ENCODE measurements around the gene UBR3. TPM values are rescaled to one million over a fixed set of nuclear protein-coding genes. Genes with fewer than 3 reads are reported as not detected.

UBR3 gene, protein sequence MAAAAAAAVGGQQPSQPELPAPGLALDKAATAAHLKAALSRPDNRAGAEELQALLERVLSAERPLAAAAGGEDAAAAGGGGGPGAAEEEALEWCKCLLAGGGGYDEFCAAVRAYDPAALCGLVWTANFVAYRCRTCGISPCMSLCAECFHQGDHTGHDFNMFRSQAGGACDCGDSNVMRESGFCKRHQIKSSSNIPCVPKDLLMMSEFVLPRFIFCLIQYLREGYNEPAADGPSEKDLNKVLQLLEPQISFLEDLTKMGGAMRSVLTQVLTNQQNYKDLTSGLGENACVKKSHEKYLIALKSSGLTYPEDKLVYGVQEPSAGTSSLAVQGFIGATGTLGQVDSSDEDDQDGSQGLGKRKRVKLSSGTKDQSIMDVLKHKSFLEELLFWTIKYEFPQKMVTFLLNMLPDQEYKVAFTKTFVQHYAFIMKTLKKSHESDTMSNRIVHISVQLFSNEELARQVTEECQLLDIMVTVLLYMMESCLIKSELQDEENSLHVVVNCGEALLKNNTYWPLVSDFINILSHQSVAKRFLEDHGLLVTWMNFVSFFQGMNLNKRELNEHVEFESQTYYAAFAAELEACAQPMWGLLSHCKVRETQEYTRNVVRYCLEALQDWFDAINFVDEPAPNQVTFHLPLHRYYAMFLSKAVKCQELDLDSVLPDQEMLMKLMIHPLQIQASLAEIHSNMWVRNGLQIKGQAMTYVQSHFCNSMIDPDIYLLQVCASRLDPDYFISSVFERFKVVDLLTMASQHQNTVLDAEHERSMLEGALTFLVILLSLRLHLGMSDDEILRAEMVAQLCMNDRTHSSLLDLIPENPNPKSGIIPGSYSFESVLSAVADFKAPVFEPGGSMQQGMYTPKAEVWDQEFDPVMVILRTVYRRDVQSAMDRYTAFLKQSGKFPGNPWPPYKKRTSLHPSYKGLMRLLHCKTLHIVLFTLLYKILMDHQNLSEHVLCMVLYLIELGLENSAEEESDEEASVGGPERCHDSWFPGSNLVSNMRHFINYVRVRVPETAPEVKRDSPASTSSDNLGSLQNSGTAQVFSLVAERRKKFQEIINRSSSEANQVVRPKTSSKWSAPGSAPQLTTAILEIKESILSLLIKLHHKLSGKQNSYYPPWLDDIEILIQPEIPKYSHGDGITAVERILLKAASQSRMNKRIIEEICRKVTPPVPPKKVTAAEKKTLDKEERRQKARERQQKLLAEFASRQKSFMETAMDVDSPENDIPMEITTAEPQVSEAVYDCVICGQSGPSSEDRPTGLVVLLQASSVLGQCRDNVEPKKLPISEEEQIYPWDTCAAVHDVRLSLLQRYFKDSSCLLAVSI (N-terminal part only)
- polyA plus RNA-seq (2013, experiment 1 of 4): 13.2 TPM
- polyA plus RNA-seq (2013, experiment 2 of 4): 15.1 TPM
- 13.1 TPM for polyA plus RNA-seq (2013, experiment 3 of 4)
- 15.1 TPM for polyA plus RNA-seq (2013, experiment 4 of 4)

GRCh38 chr2:169827272-169828140 lies at the start of gene UBR3:
TSS of gene UBR3 (plus strand) at chr2:169827454. CDS start at chr2:169827508, 54 bp downstream.
- H3K27ac ChIP-seq (ENCODE audit: insufficient read depth, low read depth, low read length, poor library complexity, severe bottlenecking): peak within 1 kb of the TSS; percentile 74
- peaks cover 3% of the 10 kb centered on the region for H3K27me3 ChIP-seq (ENCODE audit: control insufficient read depth, insufficient read depth, low read length, poor library complexity, severe bottlenecking)
- H3K9me3 ChIP-seq (ENCODE audit: control insufficient read depth, low read length): no peaks in the 10 kb centered on the region
- peak within 1 kb of the TSS; percentile 80 for H3K4me3 ChIP-seq (ENCODE audit: insufficient read depth, low read depth, low read length)
- H3K36me3 ChIP-seq (ENCODE audit: control insufficient read depth, insufficient read depth, low read length): no peaks in the 10 kb centered on the region
- H3K4me1 ChIP-seq (ENCODE audit: control insufficient read depth, insufficient read depth, low read length): peaks cover 13% of the 10 kb centered on the region
- 0% methylated on average over 104 of the region's 104 CpGs for WGBS, 2 experiments

DNA sequence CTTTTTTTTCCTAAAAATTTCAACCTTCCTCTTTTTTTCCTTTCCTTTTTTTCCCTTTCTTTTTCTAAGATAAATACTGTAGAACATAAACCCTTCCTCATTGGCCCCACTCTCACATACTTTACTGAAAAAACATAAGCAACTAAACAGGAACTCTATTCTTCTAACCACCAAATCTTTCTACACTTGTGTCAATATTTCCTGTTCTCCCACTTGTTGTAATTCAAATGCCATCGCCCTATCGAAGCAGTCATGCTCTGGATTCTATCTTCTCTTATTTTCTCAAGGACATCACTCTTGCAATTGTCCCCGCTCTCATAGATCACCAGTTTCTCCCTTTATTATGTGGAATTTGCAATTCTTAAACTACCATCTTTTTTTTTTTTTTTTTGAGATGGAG lies 48.8 kb upstream of the UBR3 start:
- Histone ChIP-seq H3K4me3 (ENCODE audit: insufficient read depth, low read depth, low read length) (no peak overlapping the region), H3K27me3 (ENCODE audit: control insufficient read depth, insufficient read depth, low read length, poor library complexity, severe bottlenecking) (no peaks in the 10 kb centered on the region), H3K4me1 (ENCODE audit: control insufficient read depth, insufficient read depth, low read length) (no peaks in the 10 kb centered on the region), H3K9me3 (ENCODE audit: control insufficient read depth, low read length) (no peaks in the 10 kb centered on the region), H3K27ac (ENCODE audit: insufficient read depth, low read depth, low read length, poor library complexity, severe bottlenecking) (no peak overlapping the region), H3K36me3 (ENCODE audit: control insufficient read depth, insufficient read depth, low read length) (no peaks in the 10 kb centered on the region)
- WGBS, 2 experiments: 95 to 97% methylated on average over 3 of the region's 3 CpGs

DNA sequence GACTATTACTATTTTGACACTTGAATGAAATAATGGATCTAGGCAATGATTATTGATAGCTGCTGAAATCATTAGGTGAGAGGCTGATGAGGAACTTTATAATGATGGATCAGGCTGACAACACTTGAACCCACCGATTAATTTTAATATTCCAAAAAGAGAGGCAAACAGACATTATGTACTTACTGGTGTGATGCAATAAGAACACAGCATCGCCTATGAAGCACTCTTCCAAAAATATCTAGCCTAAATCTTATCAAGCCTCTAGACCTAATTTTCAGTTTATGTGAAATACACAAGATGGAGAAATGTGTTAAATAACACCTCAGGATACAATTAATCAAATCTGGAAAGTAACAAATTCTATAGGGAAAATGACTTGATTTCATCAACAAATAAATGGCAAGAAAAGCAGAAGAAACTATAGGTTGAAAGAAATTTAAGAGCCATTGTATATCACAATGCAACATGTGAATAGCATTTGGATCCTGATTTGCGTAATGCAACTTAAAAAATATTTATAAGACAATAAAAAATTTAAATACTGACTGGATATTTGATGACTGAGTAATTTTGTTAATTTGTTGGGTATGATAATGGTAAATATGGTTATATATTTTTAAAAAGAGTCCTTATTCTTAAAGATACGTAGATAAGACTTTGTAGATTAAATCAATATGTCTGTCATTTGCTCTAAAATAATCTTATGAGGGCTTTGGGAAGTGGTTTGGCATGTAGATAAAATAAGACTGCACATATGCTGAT lies 45.8 kb upstream of the UBR3 start:
- H3K4me3 ChIP-seq (ENCODE audit: insufficient read depth, low read depth, low read length): no peak overlapping the region
- H3K27ac ChIP-seq (ENCODE audit: insufficient read depth, low read depth, low read length, poor library complexity, severe bottlenecking): no peak overlapping the region
- H3K36me3 ChIP-seq (ENCODE audit: control insufficient read depth, insufficient read depth, low read length): no peaks in the 10 kb centered on the region
- H3K4me1 ChIP-seq (ENCODE audit: control insufficient read depth, insufficient read depth, low read length): no peaks in the 10 kb centered on the region
- no peaks in the 10 kb centered on the region for H3K27me3 ChIP-seq (ENCODE audit: control insufficient read depth, insufficient read depth, low read length, poor library complexity, severe bottlenecking)
- WGBS, 2 experiments: 76 to 100% methylated on average over 1 to 2 of the region's 4 CpGs
- no peaks in the 10 kb centered on the region for H3K9me3 ChIP-seq (ENCODE audit: control insufficient read depth, low read length)

- 96 to 100% methylated on average over 1 of the region's 1 CpG for WGBS, 2 experiments
- no peak overlapping the region for H3K27ac ChIP-seq (ENCODE audit: insufficient read depth, low read depth, low read length, poor library complexity, severe bottlenecking)
- no peaks in the 10 kb centered on the region for H3K36me3 ChIP-seq (ENCODE audit: control insufficient read depth, insufficient read depth, low read length)
- H3K4me3 ChIP-seq (ENCODE audit: insufficient read depth, low read depth, low read length): no peak overlapping the region
- H3K27me3 ChIP-seq (ENCODE audit: control insufficient read depth, insufficient read depth, low read length, poor library complexity, severe bottlenecking): no peaks in the 10 kb centered on the region
- H3K4me1 ChIP-seq (ENCODE audit: control insufficient read depth, insufficient read depth, low read length): no peaks in the 10 kb centered on the region
- H3K9me3 ChIP-seq (ENCODE audit: control insufficient read depth, low read length): no peaks in the 10 kb centered on the region
Measured at GRCh38 chr2:169782513-169782912, 44.7 kb upstream of the UBR3 start.

GRCh38 chr2:169790581-169790980 lies 36.7 kb upstream of the UBR3 start:
- Histone ChIP-seq H3K27me3 (ENCODE audit: control insufficient read depth, insufficient read depth, low read length, poor library complexity, severe bottlenecking) (no peaks in the 10 kb centered on the region), H3K4me1 (ENCODE audit: control insufficient read depth, insufficient read depth, low read length) (no peaks in the 10 kb centered on the region), H3K36me3 (ENCODE audit: control insufficient read depth, insufficient read depth, low read length) (no peaks in the 10 kb centered on the region), H3K9me3 (ENCODE audit: control insufficient read depth, low read length) (no peaks in the 10 kb centered on the region), H3K4me3 (ENCODE audit: insufficient read depth, low read depth, low read length) (no peak overlapping the region), H3K27ac (ENCODE audit: insufficient read depth, low read depth, low read length, poor library complexity, severe bottlenecking) (no peak overlapping the region)
- WGBS, 2 experiments: 88 to 92% methylated on average over 5 of the region's 5 CpGs

DNA sequence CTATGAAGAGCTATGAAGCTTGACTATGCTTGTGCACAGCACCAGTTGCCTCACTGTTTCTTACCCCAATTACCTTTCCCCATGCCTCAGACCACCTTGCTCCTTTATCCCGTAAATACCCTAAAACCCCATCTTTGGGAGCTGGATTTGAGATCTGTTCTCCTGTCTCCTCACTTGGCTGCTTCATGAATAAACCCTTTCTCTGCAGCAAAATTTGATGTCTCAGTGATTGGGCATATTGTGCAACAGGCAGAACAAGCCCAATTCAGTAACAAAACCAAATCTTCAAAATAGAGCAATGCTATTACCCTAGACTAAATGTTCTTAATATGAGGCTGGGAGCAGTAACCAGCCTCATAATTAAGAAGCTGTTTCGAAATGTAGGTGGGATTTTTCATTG lies 32.1 kb upstream of the UBR3 start:
- Histone ChIP-seq H3K27ac (ENCODE audit: insufficient read depth, low read depth, low read length, poor library complexity, severe bottlenecking) (no peak overlapping the region), H3K4me1 (ENCODE audit: control insufficient read depth, insufficient read depth, low read length) (no peaks in the 10 kb centered on the region)
- WGBS, 2 experiments: 69 to 70% methylated on average over 2 of the region's 2 CpGs

DNA sequence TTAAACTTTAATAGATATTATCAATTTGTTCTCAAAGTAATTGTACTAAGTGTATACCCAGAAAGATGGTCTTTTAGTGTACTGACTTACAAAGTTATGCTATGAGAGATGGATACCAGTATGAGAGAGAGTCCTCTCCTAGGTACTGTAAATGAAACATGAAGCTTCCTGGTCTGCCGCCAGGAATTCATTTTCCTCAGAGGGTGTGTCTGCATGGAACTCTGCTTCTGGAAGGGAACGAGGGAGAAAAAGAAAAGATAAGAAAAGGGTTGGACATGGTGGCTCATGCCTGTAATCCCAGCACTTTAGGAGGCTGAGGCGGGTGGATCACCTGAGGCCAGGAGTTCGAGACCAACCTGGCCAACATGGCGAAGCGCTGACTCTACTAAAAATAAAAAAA lies 30.8 kb upstream of the UBR3 start:
- H3K27me3 ChIP-seq (ENCODE audit: control insufficient read depth, insufficient read depth, low read length, poor library complexity, severe bottlenecking): no peaks in the 10 kb centered on the region
- no peak overlapping the region for H3K4me3 ChIP-seq (ENCODE audit: insufficient read depth, low read depth, low read length)
- WGBS, 2 experiments: 85 to 90% methylated on average over 6 of the region's 6 CpGs
- H3K4me1 ChIP-seq (ENCODE audit: control insufficient read depth, insufficient read depth, low read length): no peaks in the 10 kb centered on the region
- H3K27ac ChIP-seq (ENCODE audit: insufficient read depth, low read depth, low read length, poor library complexity, severe bottlenecking): no peak overlapping the region
- H3K9me3 ChIP-seq (ENCODE audit: control insufficient read depth, low read length): no peaks in the 10 kb centered on the region
- H3K36me3 ChIP-seq (ENCODE audit: control insufficient read depth, insufficient read depth, low read length): peaks cover under 1% of the 10 kb centered on the region

More for the DNA sequence above, 32.1 kb upstream of the UBR3 start:
- Histone ChIP-seq H3K36me3 (ENCODE audit: control insufficient read depth, insufficient read depth, low read length) (no peaks in the 10 kb centered on the region), H3K9me3 (ENCODE audit: control insufficient read depth, low read length) (no peaks in the 10 kb centered on the region), H3K4me3 (ENCODE audit: insufficient read depth, low read depth, low read length) (no peak overlapping the region), H3K27me3 (ENCODE audit: control insufficient read depth, insufficient read depth, low read length, poor library complexity, severe bottlenecking) (no peaks in the 10 kb centered on the region)

GRCh38 chr2:169797601-169798000 lies 29.7 kb upstream of the UBR3 start:
- Histone ChIP-seq H3K4me3 (ENCODE audit: insufficient read depth, low read depth, low read length) (no peak overlapping the region), H3K27me3 (ENCODE audit: control insufficient read depth, insufficient read depth, low read length, poor library complexity, severe bottlenecking) (no peaks in the 10 kb centered on the region), H3K9me3 (ENCODE audit: control insufficient read depth, low read length) (no peaks in the 10 kb centered on the region), H3K27ac (ENCODE audit: insufficient read depth, low read depth, low read length, poor library complexity, severe bottlenecking) (no peak overlapping the region), H3K36me3 (ENCODE audit: control insufficient read depth, insufficient read depth, low read length) (peaks cover 6% of the 10 kb centered on the region), H3K4me1 (ENCODE audit: control insufficient read depth, insufficient read depth, low read length) (no peaks in the 10 kb centered on the region)
- 83 to 87% methylated on average over 5 of the region's 5 CpGs for WGBS, 2 experiments

DNA sequence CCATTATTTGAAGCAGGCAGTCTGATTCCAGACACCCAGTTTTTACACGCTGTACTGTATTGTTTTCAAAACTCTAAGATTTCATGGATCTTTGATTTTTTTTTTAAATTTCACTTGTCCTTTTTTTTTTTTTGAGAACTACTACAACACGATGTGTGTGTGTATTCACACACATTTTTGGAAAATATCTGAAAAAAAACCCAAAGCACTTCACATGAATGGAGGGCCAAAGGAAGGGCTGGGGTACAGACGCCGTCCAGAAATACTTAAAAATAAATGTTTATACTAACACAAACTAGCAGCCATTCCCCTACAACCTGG lies 28.9 kb upstream of the UBR3 start:
- H3K4me1 ChIP-seq (ENCODE audit: control insufficient read depth, insufficient read depth, low read length): no peaks in the 10 kb centered on the region
- H3K27ac ChIP-seq (ENCODE audit: insufficient read depth, low read depth, low read length, poor library complexity, severe bottlenecking): no peak overlapping the region
- peaks cover 6% of the 10 kb centered on the region for H3K36me3 ChIP-seq (ENCODE audit: control insufficient read depth, insufficient read depth, low read length)
- WGBS, 2 experiments: 33% methylated on average over 2 to 4 of the region's 4 CpGs
- H3K4me3 ChIP-seq (ENCODE audit: insufficient read depth, low read depth, low read length): peak overlapping the region; percentile 87
- H3K27me3 ChIP-seq (ENCODE audit: control insufficient read depth, insufficient read depth, low read length, poor library complexity, severe bottlenecking): no peaks in the 10 kb centered on the region
- no peaks in the 10 kb centered on the region for H3K9me3 ChIP-seq (ENCODE audit: control insufficient read depth, low read length)

Data from ectodermal cell (in vitro differentiated cells).